HepG2 (cell line): ENCODE measurements around the gene ILRUN. TPM values are rescaled to one million over a fixed set of nuclear protein-coding genes. Genes with fewer than 3 reads are reported as not detected.
A peak's percentile ranks its signal among the peaks of the same experiment; 100 is the strongest.

Experiments
- BRF2 ChIP-seq: sonication (generic); formaldehyde crosslinking; IDR thresholded peaks from 2 replicates; pipeline ENCODE4 v1.8.1; 2022; ENCODE audit warnings: mild to moderate bottlenecking, missing genetic modification reagents
- CSRNP2 ChIP-seq: sonication (generic); formaldehyde crosslinking; conservative IDR thresholded peaks from 2 replicates; pipeline ENCODE4 v1.8.0; 2022; ENCODE audit warnings: low read depth, missing genetic modification reagents
- FUBP1 ChIP-seq: sonication (generic); formaldehyde crosslinking; IDR thresholded peaks from 2 replicates; pipeline ENCODE4 v1.5.1; 2020; ENCODE audit warnings: missing genetic modification reagents, mild to moderate bottlenecking, borderline replicate concordance
- GMEB1 ChIP-seq: sonication (generic); formaldehyde crosslinking; IDR thresholded peaks from 2 replicates; pipeline ENCODE4 v1.5.1; 2020; ENCODE audit warnings: missing genetic modification reagents, mild to moderate bottlenecking, borderline replicate concordance
- NRL ChIP-seq: sonication (generic); formaldehyde crosslinking; IDR thresholded peaks from 2 replicates; pipeline ENCODE4 v1.5.0; 2020; ENCODE audit warnings: missing genetic modification reagents, mild to moderate bottlenecking, moderate library complexity, borderline replicate concordance
- RBM39 ChIP-seq: fragments of 200-400 bp; formaldehyde crosslinking; IDR thresholded peaks from one replicate; pipeline ENCODE4 v1.6.1; 2018; ENCODE audit warnings: antibody characterized with exemption, mild to moderate bottlenecking, low read depth, low read length; ENCODE audit not compliant: poor library complexity, severe bottlenecking
- ZNF614 ChIP-seq: IDR thresholded peaks from 2 replicates; pipeline ENCODE4 v1.6.1; 2018; ENCODE audit warnings: missing biosample characterization, missing genetic modification reagents, inconsistent platforms, borderline replicate concordance
- ZNF816 ChIP-seq: sonication (generic); formaldehyde crosslinking; IDR thresholded peaks from 2 replicates; pipeline ENCODE4 v1.8.0; 2022; ENCODE audit warnings: missing genetic modification reagents, mild to moderate bottlenecking, borderline replicate concordance
- ZSCAN25 ChIP-seq: sonication (generic); formaldehyde crosslinking; IDR thresholded peaks from 2 replicates; pipeline ENCODE4 v1.8.0; 2022; ENCODE audit warnings: mild to moderate bottlenecking, missing genetic modification reagents
- polyA plus RNA-seq, 8 experiments: library from polyadenylated mRNA; depleted of rRNA in 3 of 8; stranded (reverse) in 7 of 8; unstranded in 1 of 8; fragments of >200 nt; fragmentation: Illumina TruSeq in 4 of 8; extraction: Trizol in 4 of 8; gene quantifications; 2 replicates each; pipeline versions ENCODE4 v1.2.1 to v1.2.3, GENCODE V29; 2011 to 2016; ENCODE audit warnings: low read depth in 4 of 8, missing spikeins in 1 of 8, mixed read lengths in 1 of 8; ENCODE audit not compliant: insufficient read depth in 1 of 8
- total RNA-seq, 5 experiments: library from RNA; depleted of rRNA; stranded (reverse); fragments of >200 nt; fragmentation: Illumina TruSeq; extraction: Trizol; gene quantifications; 2 replicates each; pipeline ENCODE4 v1.2.3, GENCODE V29; 2016; ENCODE audit warnings: low read depth in 1 of 5

The ILRUN gene
- total and polyA plus RNA-seq, 2 of the 13 experiments (the other 11 are each of a cell fraction or from before 2014, with no cell fraction given) = 45.5 to 66.6 TPM

GRCh38 chr6:34657037-34657306 lies 39.6 kb downstream of the ILRUN start (continued):
- no peak for TF ChIP-seq BRF2 (CRISPR knock-in tag)
- no peak for TF ChIP-seq FUBP1
- TF ChIP-seq GMEB1 (CRISPR knock-in tag) = peak; percentile 12; the same call in 1 of the 2 replicates
- no peak for TF ChIP-seq NRL (CRISPR knock-in tag)
- TF ChIP-seq RBM39 = no peak
- TF ChIP-seq ZNF614 (CRISPR knock-in tag) = no peak
- 0 out of 2 replicates have a peak, but pooled peaks have one; percentile 44 for TF ChIP-seq ZNF816 (CRISPR knock-in tag)
- TF ChIP-seq ZSCAN25 (CRISPR knock-in tag) = peak; percentile 31; the same call in 1 of the 2 replicates
- no peak for TF ChIP-seq CSRNP2 (CRISPR knock-in tag)
- TF ChIP-seq, all 625 proteins: peak for 11
